CD14-positive monocyte (primary cell): ENCODE data around the gene DUS1L. TPM values are rescaled to one million over a fixed set of nuclear protein-coding genes. Genes with fewer than 3 reads are reported as not detected.
A peak's percentile ranks its signal among the peaks of the same experiment; 100 is the strongest.

ENCODE experiments used
- DNase-seq, 3 donors: peaks; one replicate each; pipeline ENCODE4 v3.0.0-alpha.2; 2011 to 2022
- H2AFZ ChIP-seq: 2 replicates; pipeline ENCODE4 v1.6.0; 2012; ENCODE audit warnings: mild to moderate bottlenecking, low read depth, low read length, inconsistent platforms; ENCODE audit not compliant: insufficient read depth, poor library complexity, severe bottlenecking
- H3K27ac ChIP-seq, 2 donors: 1 replicate in 1 of 2; 2 replicates in 1 of 2; pipeline ENCODE4 v1.5.1; 2012 to 2013; ENCODE audit warnings: low read length in 2 of 2, control low read depth in 1 of 2, inconsistent platforms in 1 of 2, low read depth in 1 of 2, mild to moderate bottlenecking in 1 of 2
- H3K27me3 ChIP-seq, 2 donors: one replicate each; pipeline versions ENCODE4 v1.6.0 to v1.6.1; 2011 to 2013; ENCODE audit warnings: low read length in 2 of 2; ENCODE audit not compliant: control insufficient read depth in 2 of 2, insufficient read depth in 2 of 2
- H3K36me3 ChIP-seq, 2 donors: replicated peaks in 1 of 2; 1 replicate in 1 of 2; 2 replicates in 1 of 2; pipeline versions ENCODE4 v1.5.1 to v1.6.1; 2012 to 2013; ENCODE audit warnings: low read length in 2 of 2, control low read depth in 1 of 2, inconsistent platforms in 1 of 2, mild to moderate bottlenecking in 1 of 2; ENCODE audit not compliant: insufficient read depth in 2 of 2, control insufficient read depth in 1 of 2
- H3K4me1 ChIP-seq, 2 donors: 1 replicate in 1 of 2; 2 replicates in 1 of 2; pipeline versions ENCODE4 v1.5.1 to v1.6.1; 2012 to 2013; ENCODE audit warnings: low read length in 2 of 2, control low read depth in 1 of 2, inconsistent platforms in 1 of 2, mild to moderate bottlenecking in 1 of 2, moderate library complexity in 1 of 2; ENCODE audit not compliant: insufficient read depth in 2 of 2, control insufficient read depth in 1 of 2
- H3K4me2 ChIP-seq: replicated peaks from 2 replicates; pipeline ENCODE3; 2012; ENCODE audit warnings: low read length, moderate library complexity, mild to moderate bottlenecking; ENCODE audit not compliant: poor library complexity, severe bottlenecking; ENCODE audit errors: extremely low read depth
- H3K4me3 ChIP-seq, 3 experiments: fragments of 200-600 bp in 1 of 3; sonication (generic) in 1 of 3; replicated peaks in 1 of 3; 1 replicate in 2 of 3; 2 replicates in 1 of 3; pipeline ENCODE4 v1.5.1; 2011 to 2013; ENCODE audit warnings: low read length in 3 of 3, mild to moderate bottlenecking in 3 of 3, control low read depth in 2 of 3, low read depth in 2 of 3, inconsistent platforms in 1 of 3, moderate library complexity in 1 of 3
- H3K79me2 ChIP-seq: 2 replicates; pipeline ENCODE4 v1.6.0; 2012; ENCODE audit warnings: mild to moderate bottlenecking, control low read depth, inconsistent platforms, low read length, moderate library complexity; ENCODE audit not compliant: insufficient read depth
- H3K9ac ChIP-seq: 2 replicates; pipeline ENCODE4 v1.6.0; 2017; ENCODE audit warnings: low read length, mild to moderate bottlenecking; ENCODE audit not compliant: insufficient read depth, poor library complexity, severe bottlenecking
- H3K9me3 ChIP-seq, 2 donors: replicated peaks in 1 of 2; 1 replicate in 1 of 2; 2 replicates in 1 of 2; pipeline versions ENCODE4 v1.5.1 to v1.6.1; 2012 to 2013; ENCODE audit warnings: low read length in 2 of 2, control low read depth in 1 of 2; ENCODE audit not compliant: control insufficient read depth in 1 of 2, insufficient read depth in 1 of 2
- H4K20me1 ChIP-seq: 2 replicates; pipeline ENCODE4 v1.6.0; 2012; ENCODE audit warnings: mild to moderate bottlenecking, low read length, control low read depth, moderate library complexity; ENCODE audit not compliant: insufficient read depth
- H3K27ac Mint-ChIP-seq, 7 donors: one replicate each; pipeline ENCODE4 v1.8.0; 2020; ENCODE audit warnings: mild to moderate bottlenecking in 7 of 7, mixed read lengths in 7 of 7, moderate library complexity in 6 of 7, inconsistent platforms in 2 of 7
- H3K27me3 Mint-ChIP-seq, 3 donors: one replicate each; pipeline ENCODE4 v1.8.0; 2021 to 2022; ENCODE audit warnings: low read depth in 3 of 3, mild to moderate bottlenecking in 3 of 3, mixed read lengths in 3 of 3, moderate library complexity in 3 of 3, inconsistent platforms in 1 of 3
- H3K36me3 Mint-ChIP-seq, 2 donors: one replicate each; pipeline ENCODE4 v1.8.0; 2020; ENCODE audit warnings: mixed read lengths in 2 of 2, inconsistent platforms in 1 of 2, mild to moderate bottlenecking in 1 of 2
- H3K4me1 Mint-ChIP-seq: one replicate; pipeline ENCODE4 v1.8.0; 2020; ENCODE audit warnings: mild to moderate bottlenecking, mixed read lengths
- H3K4me3 Mint-ChIP-seq, 2 donors: one replicate each; pipeline ENCODE4 v1.8.0; 2020; ENCODE audit warnings: mild to moderate bottlenecking in 2 of 2, mixed read lengths in 2 of 2, moderate library complexity in 1 of 2
- H3K9me3 Mint-ChIP-seq, 7 donors: one replicate each; pipeline ENCODE4 v1.8.0; 2020 to 2022; ENCODE audit warnings: mixed read lengths in 7 of 7, mild to moderate bottlenecking in 6 of 7, moderate library complexity in 6 of 7, inconsistent platforms in 2 of 7
- CTCF ChIP-seq: fragments of 200-600 bp; IDR thresholded peaks from one replicate; pipeline ENCODE4 v1.8.0; 2022; ENCODE audit warnings: antibody characterized with exemption, mild to moderate bottlenecking
- WGBS: methylation state at CpG from one replicate; pipeline ENCODE4 v1.1.5; 2013; ENCODE audit warnings: missing lambda C conversion rate; ENCODE audit not compliant: insufficient coverage; 5-methylcytosine and 5-hydroxymethylcytosine counted together
- intact Hi-C, 2 donors: fragments of 100-400 bp; cut with micrococcal nuclease; formaldehyde crosslinking; loops; one replicate each; pipeline versions ENCODE4 v1.15.0 to v1.15.1; 2023
- polyA plus RNA-seq, 3 donors: library from polyadenylated mRNA; depleted of rRNA in 1 of 3; unstranded in 2 of 3; stranded (reverse) in 1 of 3; fragments of 300-500 nt in 2 of 3; fragments of >200 nt in 1 of 3; fragmentation: Illumina TruSeq in 2 of 3; gene quantifications; 1 replicate in 2 of 3; 2 replicates in 1 of 3; pipeline ENCODE4 v1.2.3, GENCODE V29; 2012 to 2021

The DUS1L gene
- polyA plus RNA-seq, 3 donors = 23.9 to 175 (median 47.6) TPM

- Histone ChIP-seq H3K4me3 (peak overlapping the region; percentile 36 to 73 (median 43)), H3K4me1 (peaks cover 21 to 37% of the 10 kb centered on the region in 2 donors), H3K9me3 (no peaks in the 10 kb centered on the region), H3K4me2 (peak overlapping the region; percentile 91), H3K36me3 (peaks cover 16 to 18% of the 10 kb centered on the region in 2 donors), H3K79me2 (peaks cover 6% of the 10 kb centered on the region), H2AFZ (peak overlapping the region; percentile 81), H3K9ac (peak overlapping the region; percentile 82), H3K27ac (peak overlapping the region; percentile 32 to 48), H3K27me3 (no peaks in the 10 kb centered on the region), H4K20me1 (no peaks in the 10 kb centered on the region)
- Mint-ChIP-seq H3K27ac (no peak overlapping the region), H3K36me3 (peaks cover 5 to 6% of the 10 kb centered on the region in 2 donors), H3K9me3 (no peaks in the 10 kb centered on the region), H3K4me1 (peaks cover 19% of the 10 kb centered on the region), H3K27me3 (peaks cover 0 to 4% (median 0%) of the 10 kb centered on the region in 3 donors), H3K4me3 (peak overlapping the region; percentile 60 to 65)
- no peak for TF ChIP-seq CTCF
- no peak for DNase-seq
- WGBS = under 1% methylated on average over 36 of the region's 36 CpGs
- intact Hi-C loops = loop anchor here (1.0 to 10.0 kb wide), 3 partner anchors 33 to 63 kb away; partner anchors contain the start of genes DCXR (in 1 of the 2), DUS1L (in 1 of the 2), GPS1 (in 1 of the 2) and RAC3 (in 1 of the 2)
Measured at GRCh38 chr17:82097919-82098168, 32.2 kb upstream of the DUS1L start.

- Histone ChIP-seq H3K27ac (peak overlapping the region; percentile 32 to 48), H3K4me1 (peaks cover 21 to 37% of the 10 kb centered on the region in 2 donors), H2AFZ (peak overlapping the region; percentile 81), H4K20me1 (no peaks in the 10 kb centered on the region), H3K27me3 (no peaks in the 10 kb centered on the region), H3K4me3 (peak overlapping the region; percentile 36 to 73 (median 43)), H3K4me2 (peak overlapping the region; percentile 91), H3K9me3 (no peaks in the 10 kb centered on the region), H3K9ac (peak overlapping the region; percentile 82), H3K36me3 (peaks cover 18 to 19% of the 10 kb centered on the region in 2 donors), H3K79me2 (peaks cover 6% of the 10 kb centered on the region)
- intact Hi-C loops = loop anchor here in 1 of 2 donors (5.0 to 10.0 kb wide), 2 partner anchors 45 to 63 kb away; partner anchors contain the start of genes DCXR, GPS1, RAC3 and RFNG
- WGBS = 1% methylated on average over 75 of the region's 77 CpGs
- TF ChIP-seq CTCF = no peak
- Mint-ChIP-seq H3K36me3 (peaks cover 5 to 6% of the 10 kb centered on the region in 2 donors), H3K9me3 (no peaks in the 10 kb centered on the region), H3K4me3 (peak overlapping the region; percentile 64 to 65), H3K4me1 (peaks cover 16% of the 10 kb centered on the region), H3K27me3 (peaks cover 0 to 4% (median 0%) of the 10 kb centered on the region in 3 donors), H3K27ac (no peak overlapping the region)
- peak in 2 of 3 donors; percentile 3 to 23 for DNase-seq
Measured at GRCh38 chr17:82097184-82097918, 31.7 kb upstream of the DUS1L start.
